IMR-90 (cell line): ENCODE data around the gene DYSF. TPM values are rescaled to one million over a fixed set of nuclear protein-coding genes. Genes with fewer than 3 reads are reported as not detected.
A peak's percentile ranks its signal among the peaks of the same experiment; 100 is the strongest.

ENCODE experiments used
- ATAC-seq: fragments of 200-7000 bp; cut with Tn5 transposase; 2 replicates; pipeline ENCODE4 v1.9.1; 2020; ENCODE audit warnings: low read depth, mild to moderate bottlenecking, moderate library complexity
- BruUV-seq: library from RNA; stranded (reverse); fragments of 400-500 nt; replicated peaks from 2 replicates; lab custom pipeline; 2021; lab: Mats Ljungman, UMichigan
- CTCF ChIA-PET: fragments of 300-600 bp; formaldehyde crosslinking; extraction: SDS; loops from one replicate; lab custom pipeline; 2021; ENCODE audit warnings: antibody characterized with exemption; lab: Yijun Ruan, JAX
- POLR2A ChIA-PET: fragments of 300-600 bp; sonication (Branson Sonifier 250); formaldehyde crosslinking; loops from one replicate; lab custom pipeline; 2022; ENCODE audit warnings: antibody characterized with exemption; ENCODE audit not compliant: unreplicated experiment; lab: Charles Lee
- DNase-seq: peaks from one replicate; pipeline ENCODE4 v3.0.0; 2013
- H2AFZ ChIP-seq: replicated peaks from 2 replicates; pipeline ENCODE3; 2013; ENCODE audit warnings: low read length, mild to moderate bottlenecking; ENCODE audit not compliant: poor library complexity
- H2AK5ac ChIP-seq: 2 replicates; pipeline ENCODE4 v1.6.1; 2013; ENCODE audit warnings: low read depth, low read length, inconsistent platforms
- H2AK9ac ChIP-seq: replicated peaks from 2 replicates; pipeline ENCODE3; 2013; ENCODE audit warnings: mild to moderate bottlenecking, low read depth, low read length, moderate library complexity; ENCODE audit not compliant: poor library complexity
- H2BK120ac ChIP-seq: 2 replicates; pipeline ENCODE4 v1.6.1; 2013; ENCODE audit warnings: low read depth, low read length, inconsistent platforms
- H2BK15ac ChIP-seq: 3 replicates; pipeline ENCODE4 v1.6.1; 2013; ENCODE audit warnings: low read depth, low read length, inconsistent platforms
- H2BK20ac ChIP-seq: 2 replicates; pipeline ENCODE4 v1.6.1; 2013; ENCODE audit warnings: low read depth, mild to moderate bottlenecking, inconsistent platforms, low read length, moderate library complexity
- H2BK5ac ChIP-seq: 2 replicates; pipeline ENCODE4 v1.6.1; 2013; ENCODE audit warnings: mild to moderate bottlenecking, low read depth, low read length, inconsistent platforms; ENCODE audit not compliant: poor library complexity, severe bottlenecking
- H3K14ac ChIP-seq: replicated peaks from 2 replicates; pipeline ENCODE4 v1.6.1; 2013; ENCODE audit warnings: low read depth, low read length, inconsistent platforms
- H3K18ac ChIP-seq: 2 replicates; pipeline ENCODE4 v1.6.1; 2013; ENCODE audit warnings: low read depth, low read length, control low read depth
- H3K23ac ChIP-seq: 2 replicates; pipeline ENCODE4 v1.6.1; 2013; ENCODE audit warnings: low read depth, low read length, inconsistent platforms
- H3K27ac ChIP-seq: 2 replicates; pipeline ENCODE4 v1.5.1; 2013; ENCODE audit warnings: mild to moderate bottlenecking, control low read depth, low read length; ENCODE audit not compliant: insufficient read depth
- H3K27me3 ChIP-seq: 2 replicates; pipeline ENCODE4 v1.6.1; 2013; ENCODE audit warnings: low read length; ENCODE audit not compliant: control insufficient read depth, insufficient read depth
- H3K36me3 ChIP-seq: 2 replicates; pipeline ENCODE4 v1.6.1; 2013; ENCODE audit warnings: low read length, mixed read lengths; ENCODE audit not compliant: control insufficient read depth, insufficient read depth
- H3K4ac ChIP-seq: 2 replicates; pipeline ENCODE4 v1.6.1; 2013; ENCODE audit warnings: low read depth, low read length, inconsistent platforms
- H3K4me1 ChIP-seq: 2 replicates; pipeline ENCODE4 v1.6.1; 2013; ENCODE audit warnings: low read length, mixed read lengths; ENCODE audit not compliant: control insufficient read depth, insufficient read depth
- H3K4me2 ChIP-seq: 2 replicates; pipeline ENCODE4 v1.6.1; 2013; ENCODE audit warnings: low read depth, mild to moderate bottlenecking, control low read depth, low read length, moderate library complexity
- H3K4me3 ChIP-seq: 2 replicates; pipeline ENCODE4 v1.5.1; 2013; ENCODE audit warnings: low read depth, mild to moderate bottlenecking, control low read depth, low read length, moderate library complexity; ENCODE audit not compliant: insufficient read depth
- H3K56ac ChIP-seq: 2 replicates; pipeline ENCODE4 v1.6.1; 2013; ENCODE audit warnings: low read length, inconsistent platforms; ENCODE audit not compliant: insufficient read depth; ENCODE audit errors: extremely low read depth
- H3K79me1 ChIP-seq, 2 experiments: 2 replicates each; pipeline ENCODE4 v1.6.1; 2013; ENCODE audit warnings: low read length in 2 of 2, inconsistent platforms in 1 of 2, low read depth in 1 of 2
- H3K9ac ChIP-seq: 2 replicates; pipeline ENCODE4 v1.6.1; 2013; ENCODE audit warnings: low read depth, low read length, control low read depth
- H3K9me1 ChIP-seq: 2 replicates; pipeline ENCODE4 v1.6.1; 2013; ENCODE audit warnings: low read length, inconsistent platforms; ENCODE audit not compliant: insufficient read depth
- H3K9me3 ChIP-seq: 2 replicates; pipeline ENCODE4 v1.6.1; 2013; ENCODE audit warnings: low read length; ENCODE audit not compliant: control insufficient read depth, insufficient read depth
- H4K20me1 ChIP-seq: 2 replicates; pipeline ENCODE4 v1.6.1; 2013; ENCODE audit warnings: low read length, inconsistent platforms; ENCODE audit not compliant: insufficient read depth
- H4K5ac ChIP-seq: 2 replicates; pipeline ENCODE4 v1.6.1; 2013; ENCODE audit warnings: mild to moderate bottlenecking, low read depth, low read length, control low read depth
- H4K8ac ChIP-seq, 2 experiments: 2 replicates each; pipeline ENCODE4 v1.6.1; 2013; ENCODE audit warnings: low read depth in 2 of 2, low read length in 2 of 2, control low read depth in 1 of 2, inconsistent platforms in 1 of 2
- H4K91ac ChIP-seq: 2 replicates; pipeline ENCODE4 v1.6.1; 2013; ENCODE audit warnings: low read depth, low read length, inconsistent platforms; ENCODE audit not compliant: insufficient read depth
- MAZ ChIP-seq: IDR thresholded peaks from 2 replicates; pipeline ENCODE4 v1.6.1; 2012; ENCODE audit warnings: low read depth, mild to moderate bottlenecking, low read length, improper control_type of control experiment, moderate library complexity, borderline replicate concordance
- NFE2L2 ChIP-seq: fragments of 150-350 bp; IDR thresholded peaks from 2 replicates; pipeline ENCODE4 v1.6.1; 2016; ENCODE audit warnings: low read depth, mild to moderate bottlenecking, low read length
- POLR2A ChIP-seq: IDR thresholded peaks from 2 replicates; pipeline ENCODE4 v1.6.1; 2012; ENCODE audit warnings: mild to moderate bottlenecking, low read depth, low read length
- RAD21 ChIP-seq: IDR thresholded peaks from 2 replicates; pipeline ENCODE4 v1.6.1; 2012; ENCODE audit warnings: low read length, improper control_type of control experiment
- RFX5 ChIP-seq: IDR thresholded peaks from 2 replicates; pipeline ENCODE4 v1.8.0; 2012; ENCODE audit warnings: low read depth, mild to moderate bottlenecking, low read length, moderate library complexity
- USF2 ChIP-seq: fragments of 150-350 bp; IDR thresholded peaks from 2 replicates; pipeline ENCODE4 v1.6.1; 2017; ENCODE audit warnings: mild to moderate bottlenecking, antibody characterized with exemption, low read length, low read depth
- WGBS, 2 experiments: methylation state at CpG; one replicate each; pipeline versions ENCODE4 v1.1.5 to v1.1.7; 2013; ENCODE audit warnings: missing lambda C conversion rate in 2 of 2; ENCODE audit not compliant: insufficient read length in 1 of 2; ENCODE audit errors: extremely low coverage in 2 of 2; 5-methylcytosine and 5-hydroxymethylcytosine counted together
- dilution Hi-C: fragments of 300-500 bp; cut with HindIII; formaldehyde crosslinking; loops from one replicate; pipeline ENCODE4 v1.14.3; 2018; ENCODE audit warnings: low sequenced_read_pairs; ENCODE audit not compliant: unreplicated experiment
- in situ Hi-C: fragments of 300-500 bp; cut with MboI; formaldehyde crosslinking; loops from 3 replicates; pipeline ENCODE4 v1.14.3; 2019; ENCODE audit warnings: low sequenced_read_pairs, inconsistent platforms, mixed read lengths
- intact Hi-C: fragments of 100-400 bp; cut with micrococcal nuclease; formaldehyde crosslinking; loops from 2 replicates; pipeline ENCODE4 v1.10.0; 2022
- polyA plus RNA-seq, 3 experiments: library from polyadenylated mRNA; depleted of rRNA; stranded (reverse); fragments of >200 nt; gene quantifications; 2 replicates each; pipeline ENCODE4 v1.2.3, GENCODE V29; 2012; ENCODE audit warnings: low replicate concordance in 1 of 3
- total RNA-seq: library from RNA; depleted of rRNA; stranded (reverse); fragments of >200 nt; gene quantifications from 2 replicates; pipeline ENCODE4 v1.2.3, GENCODE V29; 2012

Gene DYSF
- total and polyA plus RNA-seq, 2 of the 4 experiments (the other 2 are of a cell fraction), result 0.09 to 0.18 TPM

GRCh38 chr2:71643674-71644357 is 190.5 kb downstream of the DYSF start:
- H3K4ac ChIP-seq, result no peak overlapping the region
- H3K56ac ChIP-seq, result no peak overlapping the region
- H3K18ac ChIP-seq, result no peak overlapping the region
- no peak overlapping the region for H2AFZ ChIP-seq
- no peak overlapping the region for H2BK20ac ChIP-seq
- no peak for TF ChIP-seq NFE2L2
- TF ChIP-seq RFX5, result no peak
- no peak for TF ChIP-seq POLR2A
- TF ChIP-seq MAZ, result no peak
- no peak for TF ChIP-seq USF2
- no peak for TF ChIP-seq RAD21
- no peaks in the 10 kb centered on the region for H3K9me3 ChIP-seq
- no peak overlapping the region for H2BK5ac ChIP-seq
- no peaks in the 10 kb centered on the region for H3K4me1 ChIP-seq
- dilution Hi-C loops (no loop called here), intact Hi-C loops (no loop called here), in situ Hi-C loops (no loop called here)
- H3K4me3 ChIP-seq, result no peak overlapping the region
- H2AK5ac ChIP-seq, result no peak overlapping the region
- H4K8ac ChIP-seq, result no peak overlapping the region
- H3K23ac ChIP-seq, result no peak overlapping the region
- ChIA-PET CTCF (no interaction called here), POLR2A (no interaction called here)
- no peak for ATAC-seq
- no peak overlapping the region for H2BK15ac ChIP-seq
- no peak overlapping the region for H4K5ac ChIP-seq
- no peak overlapping the region for H4K91ac ChIP-seq
- H3K4me2 ChIP-seq, result no peak overlapping the region
- WGBS, 2 experiments, result 69% methylated on average over 3 of the region's 13 CpGs; no CpG with 5 or more reads in 1 of the 2 experiments
- no TSS peak for BruUV-seq
- H3K9me1 ChIP-seq, result no peaks in the 10 kb centered on the region
- H2AK9ac ChIP-seq, result peak overlapping the region; percentile 28
- H3K36me3 ChIP-seq, result no peaks in the 10 kb centered on the region
- H4K20me1 ChIP-seq, result no peaks in the 10 kb centered on the region
- H3K79me1 ChIP-seq, result no peaks in the 10 kb centered on the region
- no peak overlapping the region for H3K27ac ChIP-seq
- no peak overlapping the region for H3K9ac ChIP-seq
- no peak overlapping the region for H2BK120ac ChIP-seq
- DNase-seq, result no peak
- no peak overlapping the region for H3K14ac ChIP-seq
- peaks cover 19% of the 10 kb centered on the region for H3K27me3 ChIP-seq
